CD8-positive, alpha-beta memory T cell (primary cell): Measurements from ENCODE around the gene PICK1. TPM values are rescaled to one million over a fixed set of nuclear protein-coding genes. Genes with fewer than 3 reads are reported as not detected.
"Not testable (repeated sequence)": the region's sequence is repeated elsewhere in the genome, so short reads cannot be mapped to it uniquely, and the experiment has no call there.

Source experiments
- CTCF ChIA-PET: fragments of 350-600 bp; sonication (Branson Sonifier 250); formaldehyde crosslinking; loops from one replicate; lab custom pipeline; 2021; ENCODE audit warnings: antibody characterized with exemption; lab: Charles Lee
- POLR2A ChIA-PET: fragments of 350-600 bp; sonication (Branson Sonifier 250); formaldehyde crosslinking; loops from one replicate; lab custom pipeline; 2021; ENCODE audit warnings: antibody characterized with exemption; lab: Charles Lee
- DNase-seq, 5 donors: peaks; one replicate each; pipeline versions ENCODE4 v3.0.0 to v3.0.0-alpha.2; 2020 to 2022; ENCODE audit warnings: mixed read lengths in 1 of 5
- H3K27ac ChIP-seq: one replicate; pipeline ENCODE4 v1.7.0; 2013; ENCODE audit warnings: low read depth, mild to moderate bottlenecking, low read length, moderate library complexity
- H3K27me3 ChIP-seq: 2 replicates; pipeline ENCODE4 v1.7.0; 2013; ENCODE audit warnings: low read length, mild to moderate bottlenecking; ENCODE audit not compliant: insufficient read depth, poor library complexity, severe bottlenecking
- H3K36me3 ChIP-seq: 2 replicates; pipeline ENCODE4 v1.7.0; 2013; ENCODE audit warnings: mild to moderate bottlenecking, low read length, moderate library complexity; ENCODE audit not compliant: insufficient read depth
- H3K4me1 ChIP-seq: 2 replicates; pipeline ENCODE4 v1.7.0; 2013; ENCODE audit warnings: mild to moderate bottlenecking, low read length, moderate library complexity; ENCODE audit not compliant: insufficient read depth
- H3K4me3 ChIP-seq: 2 replicates; pipeline ENCODE4 v1.7.0; 2013; ENCODE audit warnings: mild to moderate bottlenecking, low read length
- H3K9me3 ChIP-seq: 2 replicates; pipeline ENCODE4 v1.7.0; 2013; ENCODE audit warnings: mild to moderate bottlenecking, low read length
- H3K27ac Mint-ChIP-seq, 8 donors: one replicate each; pipeline ENCODE4 v1.8.0; 2020 to 2021; ENCODE audit warnings: mixed read lengths in 8 of 8, mild to moderate bottlenecking in 6 of 8, inconsistent platforms in 3 of 8, moderate library complexity in 3 of 8
- H3K27me3 Mint-ChIP-seq, 2 donors: one replicate each; pipeline ENCODE4 v1.8.0; 2020 to 2021; ENCODE audit warnings: mixed read lengths in 2 of 2, mild to moderate bottlenecking in 1 of 2, moderate library complexity in 1 of 2
- H3K36me3 Mint-ChIP-seq, 3 donors: one replicate each; pipeline ENCODE4 v1.8.0; 2020 to 2021; ENCODE audit warnings: mixed read lengths in 3 of 3, inconsistent platforms in 1 of 3, mild to moderate bottlenecking in 1 of 3
- H3K4me1 Mint-ChIP-seq, 3 donors: one replicate each; pipeline ENCODE4 v1.8.0; 2020 to 2021; ENCODE audit warnings: mixed read lengths in 3 of 3, inconsistent platforms in 1 of 3, mild to moderate bottlenecking in 1 of 3
- H3K4me3 Mint-ChIP-seq, 7 donors: one replicate each; pipeline ENCODE4 v1.8.0; 2020 to 2021; ENCODE audit warnings: mixed read lengths in 7 of 7, mild to moderate bottlenecking in 6 of 7, moderate library complexity in 4 of 7, inconsistent platforms in 2 of 7
- H3K9me3 Mint-ChIP-seq, 5 donors: one replicate each; pipeline ENCODE4 v1.8.0; 2020 to 2022; ENCODE audit warnings: mixed read lengths in 5 of 5, mild to moderate bottlenecking in 3 of 5, moderate library complexity in 2 of 5, inconsistent platforms in 1 of 5
- polyA plus RNA-seq: library from polyadenylated mRNA; unstranded; fragments of 300-500 nt; fragmentation: Illumina TruSeq; gene quantifications from one replicate; pipeline ENCODE4 v1.2.3, GENCODE V29; 2021
- total RNA-seq, 2 experiments: library from RNA; stranded (reverse); gene quantifications; one replicate each; pipeline ENCODE4 v1.2.3, GENCODE V29; 2021

Gene PICK1
- total and polyA plus RNA-seq, 3 experiments from 2014 or later = 9.4 to 22.5 (median 21.0) TPM

DNA sequence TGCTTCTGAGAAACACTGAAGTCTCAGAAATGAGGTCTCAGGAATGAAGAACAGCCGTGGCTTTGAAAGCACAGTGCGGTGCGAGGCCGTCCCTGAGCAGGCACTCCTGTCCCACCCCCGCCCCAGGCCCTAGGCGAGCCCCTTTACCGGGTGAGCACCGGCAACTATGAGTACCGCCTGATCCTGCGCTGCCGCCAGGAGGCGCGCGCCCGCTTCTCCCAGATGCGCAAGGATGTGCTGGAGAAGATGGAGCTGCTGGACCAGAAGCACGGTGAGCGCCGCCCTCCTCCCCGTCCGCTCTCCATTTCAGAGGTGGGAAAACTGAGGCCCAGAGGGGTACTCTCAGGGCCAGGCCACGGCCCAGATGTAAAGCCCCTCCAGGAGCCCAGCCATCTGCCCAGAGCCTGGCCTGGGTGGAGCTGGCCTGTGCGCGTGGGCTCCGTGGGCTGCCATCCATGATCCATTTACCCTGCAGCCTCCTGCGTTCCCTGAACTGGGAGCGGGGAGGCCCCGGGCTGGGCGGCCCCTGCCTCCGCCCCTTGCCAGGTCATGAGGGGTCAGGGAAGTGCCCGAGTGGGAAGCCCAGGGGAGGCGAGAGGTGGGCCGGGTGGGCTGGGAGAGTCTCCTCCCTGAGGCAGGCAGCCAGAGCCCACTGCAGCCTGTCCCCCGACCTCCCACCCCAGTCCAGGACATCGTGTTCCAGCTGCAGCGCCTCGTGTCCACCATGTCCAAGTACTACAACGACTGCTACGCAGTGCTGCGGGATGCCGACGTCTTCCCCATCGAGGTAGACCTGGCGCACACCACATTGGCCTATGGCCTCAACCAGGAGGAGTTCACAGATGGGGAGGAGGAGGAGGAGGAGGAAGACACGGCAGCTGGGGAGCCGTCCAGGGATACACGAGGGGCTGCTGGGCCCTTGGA lies 17.2 kb downstream of the PICK1 start:
- H3K4me1 ChIP-seq = no peaks in the 10 kb centered on the region
- Mint-ChIP-seq H3K36me3 (peaks cover 0 to 49% (median 6%) of the 10 kb centered on the region in 3 donors), H3K4me1 (no peaks in the 10 kb centered on the region), H3K27me3 (peaks cover under 1 to 2% of the 10 kb centered on the region in 2 donors), H3K9me3 (no peaks in the 10 kb centered on the region), H3K27ac (no peak overlapping the region), H3K4me3 (no peak overlapping the region)
- H3K9me3 ChIP-seq = no peaks in the 10 kb centered on the region
- ChIA-PET POLR2A (no interaction called here), CTCF (interaction anchor here (1.5 kb wide), 1 partner anchor 22 kb away, joined by 3 read pairs; no protein-coding TSS in a partner anchor)
- H3K27ac ChIP-seq = no peak overlapping the region
- no peak overlapping the region for H3K4me3 ChIP-seq
- no peak for DNase-seq
- peaks cover 5% of the 10 kb centered on the region for H3K36me3 ChIP-seq
- no peaks in the 10 kb centered on the region for H3K27me3 ChIP-seq

DNA sequence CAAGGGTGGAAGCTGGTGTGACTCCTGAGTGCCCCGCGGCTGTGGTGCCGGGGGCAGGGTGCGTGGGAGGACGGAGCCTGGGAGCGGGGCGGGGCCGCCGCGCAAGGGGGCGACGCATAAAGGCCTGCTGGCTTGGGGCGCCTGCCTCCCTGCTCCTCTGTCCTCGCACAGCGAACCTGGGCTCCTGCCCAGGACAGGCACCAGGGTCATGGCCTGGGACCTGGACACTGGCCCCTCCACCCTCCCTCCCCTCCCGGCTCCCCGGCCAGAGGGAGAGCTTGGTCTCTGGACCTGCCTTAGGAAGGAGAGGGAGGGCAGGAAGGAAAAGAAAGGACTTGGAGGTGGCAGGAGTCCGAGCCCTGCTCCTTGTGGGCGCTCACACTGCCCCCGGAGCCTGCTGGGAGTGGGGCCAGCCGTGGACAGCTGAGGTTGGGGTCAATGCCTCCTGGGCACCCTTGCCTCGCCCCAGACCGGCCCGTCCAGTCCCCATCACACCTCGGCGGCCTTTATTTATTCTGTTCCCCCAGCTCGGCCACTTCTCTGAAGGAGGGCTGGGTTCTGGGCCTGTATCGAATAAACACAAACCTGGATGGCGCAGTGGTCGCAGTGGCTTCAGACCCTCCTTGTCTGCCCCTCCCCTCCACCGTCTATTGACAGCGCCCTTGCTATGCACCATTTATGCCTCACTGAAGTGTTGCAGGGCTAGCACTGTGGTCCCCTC lies 18.1 kb downstream of the PICK1 start:
- Mint-ChIP-seq H3K4me3 (no peak overlapping the region), H3K27ac (no peak overlapping the region), H3K27me3 (peaks cover 2 to 8% of the 10 kb centered on the region in 2 donors), H3K36me3 (peaks cover 0 to 41% (median 3%) of the 10 kb centered on the region in 3 donors), H3K4me1 (no peaks in the 10 kb centered on the region), H3K9me3 (no peaks in the 10 kb centered on the region)
- Histone ChIP-seq H3K36me3 (peaks cover 5% of the 10 kb centered on the region), H3K4me1 (no peaks in the 10 kb centered on the region), H3K4me3 (no peak overlapping the region), H3K27me3 (no peaks in the 10 kb centered on the region), H3K27ac (no peak overlapping the region), H3K9me3 (no peaks in the 10 kb centered on the region)
- CTCF ChIA-PET = interaction anchor here (1.5 kb wide), 1 partner anchor 23 kb away, joined by 3 read pairs; no protein-coding TSS in a partner anchor
- POLR2A ChIA-PET = no interaction called here
- no peak for DNase-seq

DNA sequence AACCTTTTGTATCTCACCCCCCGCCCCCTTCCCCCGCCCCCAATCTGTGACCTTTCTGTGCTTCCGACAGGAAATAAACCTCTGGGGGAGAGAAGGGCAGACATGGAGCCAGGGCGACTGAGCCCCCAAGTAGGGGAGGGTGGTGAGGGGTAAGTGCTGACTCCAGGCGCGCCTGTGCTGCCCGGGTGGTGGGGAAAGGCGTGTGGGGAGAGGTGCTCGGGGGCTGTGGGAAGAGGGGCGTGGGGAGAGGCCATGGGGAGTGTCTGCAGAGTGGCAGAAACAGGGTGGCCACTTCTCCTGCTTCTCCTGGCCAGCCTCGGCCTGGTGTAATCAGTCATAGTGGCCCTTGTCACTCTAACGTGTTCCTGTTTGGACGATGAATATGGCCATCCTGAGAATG lies 18.8 kb downstream of the PICK1 start:
- no peak overlapping the region for H3K27ac ChIP-seq
- H3K4me1 Mint-ChIP-seq = peaks cover 0 to 4% (median 0%) of the 10 kb centered on the region in 3 donors
- ChIA-PET POLR2A (no interaction called here), CTCF (no interaction called here)
- H3K4me3 Mint-ChIP-seq = no peak overlapping the region
- H3K27ac Mint-ChIP-seq = no peak overlapping the region
- no peaks in the 10 kb centered on the region for H3K27me3 ChIP-seq
- H3K27me3 Mint-ChIP-seq = peaks cover 2 to 11% of the 10 kb centered on the region in 2 donors
- H3K36me3 Mint-ChIP-seq = peaks cover 0 to 34% (median 3%) of the 10 kb centered on the region in 3 donors
- H3K9me3 Mint-ChIP-seq = no peaks in the 10 kb centered on the region
- H3K4me3 ChIP-seq = no peak overlapping the region
- H3K9me3 ChIP-seq = no peaks in the 10 kb centered on the region
- DNase-seq = no peak
- H3K4me1 ChIP-seq = no peaks in the 10 kb centered on the region
- H3K36me3 ChIP-seq = peaks cover 5% of the 10 kb centered on the region

DNA sequence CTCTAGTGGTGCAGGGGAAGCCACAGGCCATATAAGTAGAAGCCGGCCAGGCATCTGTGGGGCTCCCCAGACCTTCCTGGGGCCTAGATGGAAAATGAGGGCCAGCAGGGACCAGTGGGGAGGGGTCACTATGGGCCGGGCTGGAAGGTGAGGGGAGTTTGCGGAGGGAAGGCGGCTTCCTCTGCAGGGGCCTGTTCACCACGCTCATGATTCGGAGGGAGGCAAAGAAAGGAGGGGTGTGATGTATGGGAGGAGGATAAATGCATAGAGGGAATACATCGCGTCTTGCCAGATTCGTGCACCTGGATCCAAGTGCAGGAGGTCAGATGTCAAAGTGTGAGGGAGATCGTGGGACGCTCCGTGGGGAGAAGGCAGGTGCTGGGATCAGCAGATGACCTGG lies 19.9 kb downstream of the PICK1 start:
- peaks cover 0 to 25% (median 3%) of the 10 kb centered on the region in 3 donors for H3K36me3 Mint-ChIP-seq
- Histone ChIP-seq H3K4me3 (no peak overlapping the region), H3K27me3 (peaks cover 6% of the 10 kb centered on the region), H3K4me1 (peaks cover 6% of the 10 kb centered on the region), H3K9me3 (no peaks in the 10 kb centered on the region), H3K36me3 (peaks cover 5% of the 10 kb centered on the region), H3K27ac (no peak overlapping the region)
- H3K27me3 Mint-ChIP-seq = peaks cover 6 to 11% of the 10 kb centered on the region in 2 donors
- ChIA-PET POLR2A (no interaction called here), CTCF (no interaction called here)
- H3K9me3 Mint-ChIP-seq = no peaks in the 10 kb centered on the region
- DNase-seq = no peak
- no peak overlapping the region for H3K4me3 Mint-ChIP-seq
- no peak overlapping the region for H3K27ac Mint-ChIP-seq
- H3K4me1 Mint-ChIP-seq = peaks cover 0 to 8% (median 0%) of the 10 kb centered on the region in 3 donors

DNA sequence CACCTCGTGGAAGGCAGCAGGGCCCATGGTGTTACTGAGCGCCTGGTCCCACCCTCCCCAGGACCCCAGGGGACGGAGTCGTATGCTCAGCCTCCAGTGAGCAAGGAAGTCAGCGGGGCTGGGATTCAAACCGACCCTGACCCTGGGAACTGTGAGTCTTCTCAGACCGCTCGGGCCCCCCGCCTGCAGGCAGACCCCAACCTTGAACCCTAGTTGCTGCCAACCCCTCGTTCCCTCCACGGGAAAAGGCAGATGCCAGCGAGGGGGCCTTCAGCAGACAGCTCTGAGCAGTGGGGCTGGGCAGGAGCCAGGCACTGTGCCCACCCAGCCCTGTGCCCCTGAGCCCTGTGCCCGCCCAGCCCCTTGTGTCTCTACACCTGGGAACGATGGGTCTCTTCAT lies 20.4 kb downstream of the PICK1 start:
- Mint-ChIP-seq H3K27me3 (peaks cover 7 to 11% of the 10 kb centered on the region in 2 donors), H3K4me3 (no peak overlapping the region), H3K36me3 (peaks cover 0 to 20% (median 3%) of the 10 kb centered on the region in 3 donors), H3K4me1 (peaks cover 0 to 8% (median 0%) of the 10 kb centered on the region in 3 donors), H3K27ac (no peak overlapping the region), H3K9me3 (no peaks in the 10 kb centered on the region)
- ChIA-PET CTCF (no interaction called here), POLR2A (no interaction called here)
- no peak for DNase-seq
- Histone ChIP-seq H3K27me3 (peaks cover 11% of the 10 kb centered on the region), H3K27ac (no peak overlapping the region), H3K9me3 (no peaks in the 10 kb centered on the region), H3K4me3 (no peak overlapping the region), H3K36me3 (peaks cover 4% of the 10 kb centered on the region), H3K4me1 (peaks cover 11% of the 10 kb centered on the region)

DNA sequence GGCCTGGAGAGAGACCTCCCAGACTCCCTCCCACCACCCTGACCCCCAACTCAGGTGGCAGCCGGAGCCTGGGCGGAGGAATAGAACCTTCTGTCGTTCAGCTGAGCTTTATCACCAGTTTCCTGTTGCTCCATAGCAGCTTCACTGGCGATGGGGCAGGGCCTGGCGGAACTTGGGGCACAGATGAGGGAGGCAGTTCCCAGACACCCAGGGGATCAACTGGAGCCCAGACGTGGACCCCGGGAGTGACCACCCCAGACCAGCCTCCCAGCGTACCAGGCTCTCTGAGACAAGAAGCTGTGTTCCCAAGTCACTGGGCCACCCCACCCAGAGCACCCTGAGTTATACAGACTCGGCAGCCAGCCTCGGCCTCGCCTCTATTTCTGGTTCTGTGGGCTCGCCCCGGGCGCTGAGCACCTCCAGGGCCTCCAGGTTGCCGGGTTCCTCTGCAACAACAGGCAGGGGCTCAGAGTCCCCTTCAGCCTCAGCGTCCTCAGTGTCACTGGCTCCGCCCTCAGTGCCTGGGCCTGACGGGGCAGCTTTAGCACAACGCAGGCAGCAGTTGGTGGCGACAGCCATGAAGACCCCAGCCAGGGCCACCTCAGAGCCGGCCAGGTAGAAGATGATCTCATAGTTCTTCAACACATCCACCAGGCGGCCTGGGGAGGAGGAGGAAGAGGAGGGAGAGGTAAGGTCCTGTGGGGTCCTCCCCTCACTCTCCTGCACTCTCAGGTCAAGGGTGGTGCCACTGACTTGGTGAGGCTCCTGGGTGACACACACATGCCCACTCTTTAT lies 21.0 kb downstream of the PICK1 start:
- Histone ChIP-seq H3K4me1 (peaks cover 15% of the 10 kb centered on the region), H3K36me3 (no peaks in the 10 kb centered on the region), H3K4me3 (no peak overlapping the region), H3K9me3 (no peaks in the 10 kb centered on the region), H3K27me3 (peaks cover 17% of the 10 kb centered on the region), H3K27ac (no peak overlapping the region)
- POLR2A ChIA-PET = no interaction called here
- H3K4me1 Mint-ChIP-seq = peaks cover 0 to 10% (median 0%) of the 10 kb centered on the region in 3 donors
- H3K9me3 Mint-ChIP-seq = no peaks in the 10 kb centered on the region
- DNase-seq = no peak
- no peak overlapping the region for H3K27ac Mint-ChIP-seq
- CTCF ChIA-PET = no interaction called here
- no peak overlapping the region for H3K4me3 Mint-ChIP-seq
- peaks cover 12 to 16% of the 10 kb centered on the region in 2 donors for H3K27me3 Mint-ChIP-seq
- H3K36me3 Mint-ChIP-seq = peaks cover 0 to 14% (median 1%) of the 10 kb centered on the region in 3 donors

DNA sequence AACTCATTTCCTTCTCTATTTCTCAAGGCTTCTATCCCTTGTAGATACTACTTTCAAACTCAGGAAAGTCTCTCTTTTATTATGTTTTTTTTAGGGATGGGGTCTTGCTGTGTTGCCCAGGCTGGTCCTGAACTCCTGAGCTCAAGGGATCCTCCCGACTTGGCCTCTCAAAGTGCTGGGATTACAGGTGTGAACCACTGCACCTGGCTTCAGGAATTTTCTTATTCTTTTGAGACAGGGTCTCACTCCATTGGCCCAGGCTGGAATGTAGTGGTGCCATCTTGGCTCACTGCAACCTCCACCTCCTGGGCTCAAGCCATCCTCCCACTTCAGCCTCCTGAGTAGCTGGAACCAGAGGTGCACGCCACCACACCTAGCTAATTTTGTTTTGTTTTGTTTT lies 22.0 kb downstream of the PICK1 start:
- Mint-ChIP-seq H3K4me1 (peaks cover 0 to 11% (median 0%) of the 10 kb centered on the region in 3 donors), H3K27me3 (peaks cover 16 to 19% of the 10 kb centered on the region in 2 donors)
- H3K27ac ChIP-seq, POLR2A ChIA-PET, CTCF ChIA-PET, H3K9me3 Mint-ChIP-seq, H3K27ac Mint-ChIP-seq, DNase-seq, H3K36me3 ChIP-seq, H3K36me3 Mint-ChIP-seq, H3K9me3 ChIP-seq, H3K4me3 Mint-ChIP-seq, H3K4me3 ChIP-seq: not testable (repeated sequence)
- Histone ChIP-seq H3K27me3 (peaks cover 19% of the 10 kb centered on the region), H3K4me1 (peaks cover 15% of the 10 kb centered on the region)
